KOPT-K1 (cell line): ENCODE measurements around the gene GPD1.
"Not testable (repeated sequence)": the region's sequence is repeated elsewhere in the genome, so short reads cannot be mapped to it uniquely, and the experiment has no call there.

ENCODE experiments used
- H3K27ac ChIP-seq: fragments of 200-600 bp; sonication (generic); 2 replicates; pipeline ENCODE4 v1.5.1; 2016; ENCODE audit warnings: antibody characterized with exemption, mild to moderate bottlenecking, low read depth, low read length; ENCODE audit not compliant: poor library complexity, severe bottlenecking
- H3K36me3 ChIP-seq: fragments of 200-600 bp; sonication (generic); 2 replicates; pipeline ENCODE4 v1.5.1; 2017; ENCODE audit warnings: antibody characterized with exemption, mild to moderate bottlenecking, low read length, moderate library complexity; ENCODE audit not compliant: insufficient read depth
- H3K9me3 ChIP-seq: fragments of 200-600 bp; sonication (generic); 2 replicates; pipeline ENCODE4 v1.5.1; 2017; ENCODE audit warnings: antibody characterized with exemption, low read length, mild to moderate bottlenecking; ENCODE audit not compliant: insufficient read depth, poor library complexity, severe bottlenecking

GPD1 gene

DNA sequence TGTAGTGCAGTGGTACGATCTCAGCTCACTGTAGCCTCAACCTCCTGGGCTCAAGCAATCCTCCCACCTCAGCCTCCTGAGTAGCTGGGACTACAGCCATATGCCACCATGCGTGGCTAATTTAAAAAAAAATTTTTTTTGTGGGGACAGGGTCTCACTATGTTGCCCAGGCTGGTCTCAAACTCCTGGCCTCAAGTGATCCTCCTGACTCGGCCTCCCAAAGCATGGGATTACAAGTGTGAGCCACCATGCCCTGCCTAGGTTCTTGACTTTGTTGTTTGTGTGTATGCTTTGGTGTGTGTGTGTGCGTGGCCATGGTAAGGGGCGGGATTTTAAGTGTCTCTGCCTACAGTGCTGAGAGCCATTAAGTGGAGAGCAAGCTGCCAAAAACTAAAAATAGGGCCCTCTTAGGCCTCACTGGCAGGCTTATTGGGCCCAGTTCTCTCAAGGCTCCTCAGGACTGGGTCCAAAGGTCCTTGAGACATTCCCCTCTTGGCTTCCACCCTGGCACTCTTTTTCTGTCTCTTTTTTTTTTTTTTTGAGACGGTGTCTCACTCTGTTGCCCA, 13.3 kb downstream of the GPD1 start:
- H3K27ac ChIP-seq, result no peak overlapping the region
- H3K9me3 ChIP-seq, result no peaks in the 10 kb centered on the region
- peaks cover 55% of the 10 kb centered on the region for H3K36me3 ChIP-seq

DNA sequence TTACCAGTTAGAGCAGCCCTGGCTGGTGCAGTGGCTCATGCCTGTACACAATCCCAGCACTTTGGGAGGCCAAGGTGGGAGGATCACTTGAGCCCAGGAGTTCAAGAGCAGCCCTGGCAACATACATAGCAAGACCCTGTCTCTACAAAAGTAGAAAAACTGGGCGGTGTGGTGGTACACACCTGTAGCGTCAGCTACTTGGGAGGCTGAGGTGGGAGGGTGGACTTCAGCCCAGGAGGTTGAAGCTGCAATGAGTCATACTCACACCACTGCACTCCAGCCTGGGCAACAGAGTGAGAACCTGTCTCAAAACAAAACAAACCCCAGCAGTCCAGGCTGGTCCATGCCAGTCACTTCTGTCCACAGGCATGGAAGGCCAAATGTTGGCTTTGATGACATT, 15.6 kb downstream of the GPD1 start:
- H3K36me3 ChIP-seq, result peaks cover 77% of the 10 kb centered on the region
- no peaks in the 10 kb centered on the region for H3K9me3 ChIP-seq
- H3K27ac ChIP-seq, result no peak overlapping the region

DNA sequence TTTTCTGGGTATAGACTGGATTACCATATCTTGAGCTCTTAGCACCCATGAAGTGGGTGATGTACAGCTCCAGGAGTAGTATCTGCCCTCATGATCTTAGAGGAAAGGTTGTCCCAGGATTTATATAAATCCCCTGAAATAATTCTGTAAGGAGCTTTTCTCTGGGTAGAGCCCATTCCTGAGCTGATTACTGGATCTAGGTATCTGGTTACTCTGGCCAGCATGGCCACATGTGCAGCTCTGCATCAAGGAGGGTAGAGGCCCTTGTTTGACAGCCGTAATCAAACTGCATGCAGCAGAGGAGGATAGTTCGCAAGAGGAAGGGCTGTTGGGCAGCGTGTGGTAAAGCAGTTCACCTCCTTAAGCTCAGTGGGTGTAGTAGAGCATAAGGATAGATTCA, 16.7 kb downstream of the GPD1 start:
- H3K36me3 ChIP-seq, result peaks cover 84% of the 10 kb centered on the region
- H3K27ac ChIP-seq, result no peak overlapping the region
- no peaks in the 10 kb centered on the region for H3K9me3 ChIP-seq

GRCh38 chr12:50120953-50121352, 17.1 kb downstream of the GPD1 start:
- Histone ChIP-seq H3K36me3 (peaks cover 84% of the 10 kb centered on the region), H3K9me3 (no peaks in the 10 kb centered on the region), H3K27ac (no peak overlapping the region)

DNA sequence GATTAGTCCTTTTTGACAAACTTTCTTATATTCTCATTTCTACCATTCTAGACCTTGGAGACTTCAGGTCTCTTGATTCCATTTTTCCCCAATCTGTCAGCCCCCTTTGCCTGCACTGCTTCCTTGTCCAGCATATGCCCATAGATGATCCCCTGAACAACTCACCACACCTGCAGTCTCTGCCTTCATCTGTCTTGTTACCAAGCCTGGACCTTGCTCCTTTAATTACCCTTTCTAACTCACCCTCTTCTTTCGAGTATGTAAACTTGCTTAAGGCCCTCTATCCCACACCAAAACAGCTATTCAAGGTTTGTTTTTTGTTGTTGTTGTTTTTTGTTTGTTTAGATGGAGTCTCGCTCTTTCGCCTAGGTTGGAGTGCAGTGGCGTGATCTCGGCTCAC, 17.8 kb downstream of the GPD1 start:
- Histone ChIP-seq H3K9me3 (no peaks in the 10 kb centered on the region), H3K36me3 (peaks cover 81% of the 10 kb centered on the region), H3K27ac (no peak overlapping the region)

DNA sequence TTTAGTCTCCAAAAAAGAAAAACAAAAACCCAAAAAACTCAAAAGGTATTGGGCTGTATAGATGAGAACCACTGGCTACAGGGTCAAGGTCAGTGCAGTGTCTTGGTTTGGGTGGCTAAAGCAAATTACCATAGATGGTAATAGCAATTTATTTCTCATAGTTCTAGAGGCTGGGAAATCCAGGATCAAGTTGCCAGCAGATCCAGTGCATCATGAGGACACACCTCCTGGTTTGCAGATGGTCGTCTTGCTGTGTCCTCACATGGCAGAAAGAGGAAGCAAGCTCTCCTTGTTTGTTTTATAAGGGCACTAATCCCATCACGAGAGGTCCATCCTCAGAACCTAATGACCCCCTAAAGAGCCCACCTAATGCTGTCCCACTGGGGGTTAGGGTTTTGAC, 19.4 kb downstream of the GPD1 start:
- Histone ChIP-seq H3K27ac (no peak overlapping the region), H3K36me3 (peaks cover 87% of the 10 kb centered on the region), H3K9me3 (no peaks in the 10 kb centered on the region)

- H3K36me3 ChIP-seq, result peaks cover 94% of the 10 kb centered on the region
- H3K27ac ChIP-seq, result no peak overlapping the region
- H3K9me3 ChIP-seq, result no peaks in the 10 kb centered on the region
Observed at GRCh38 chr12:50127546-50127945, 23.7 kb downstream of the GPD1 start.

GRCh38 chr12:50129290-50129689, 25.5 kb downstream of the GPD1 start:
- H3K27ac ChIP-seq, result no peak overlapping the region
- H3K36me3 ChIP-seq, result peaks cover 94% of the 10 kb centered on the region
- no peaks in the 10 kb centered on the region for H3K9me3 ChIP-seq

DNA sequence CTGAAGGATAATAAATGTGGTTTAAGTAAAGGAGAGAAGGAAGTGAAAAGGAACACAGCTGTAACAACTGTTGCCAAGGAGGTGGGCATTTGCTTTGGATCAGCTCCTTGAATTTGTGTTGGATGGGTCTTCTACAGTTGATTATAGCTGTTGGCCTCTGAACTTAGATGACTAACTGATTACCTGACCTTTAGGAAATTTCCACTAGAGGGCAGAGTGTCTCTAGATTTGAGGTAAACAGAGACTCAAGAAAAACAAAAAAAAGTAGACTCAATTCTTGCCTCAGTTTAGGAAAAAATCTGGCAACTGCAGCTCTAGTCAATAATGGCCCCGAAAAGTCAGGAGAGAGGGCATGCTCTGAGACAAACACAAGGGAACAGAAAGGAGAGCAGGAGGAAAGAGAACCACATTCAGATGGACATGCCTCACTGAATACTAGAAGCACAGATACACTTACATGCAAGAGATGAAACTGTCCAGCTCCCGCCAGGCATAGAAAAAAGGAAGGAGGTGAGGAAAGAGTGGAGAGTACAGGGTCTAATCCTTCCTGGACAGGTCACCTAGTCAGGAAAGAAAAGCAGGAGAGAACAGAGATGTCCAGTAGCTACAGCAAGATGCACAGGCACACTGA, 28.8 kb downstream of the GPD1 start:
- Histone ChIP-seq H3K36me3 (peaks cover 97% of the 10 kb centered on the region), H3K27ac (no peak overlapping the region), H3K9me3 (no peaks in the 10 kb centered on the region)

GRCh38 chr12:50142993-50143392, 39.2 kb downstream of the GPD1 start:
- Histone ChIP-seq H3K27ac (no peak overlapping the region), H3K9me3 (no peaks in the 10 kb centered on the region), H3K36me3 (peaks cover 67% of the 10 kb centered on the region)

GRCh38 chr12:50145439-50145838, 41.6 kb downstream of the GPD1 start:
- H3K27ac ChIP-seq, result no peak overlapping the region
- H3K9me3 ChIP-seq, result no peaks in the 10 kb centered on the region
- peaks cover 44% of the 10 kb centered on the region for H3K36me3 ChIP-seq

- Histone ChIP-seq H3K36me3 (peaks cover 27% of the 10 kb centered on the region), H3K9me3 (no peaks in the 10 kb centered on the region), H3K27ac (no peak overlapping the region)
Observed at GRCh38 chr12:50147281-50147680, 43.5 kb downstream of the GPD1 start.

DNA sequence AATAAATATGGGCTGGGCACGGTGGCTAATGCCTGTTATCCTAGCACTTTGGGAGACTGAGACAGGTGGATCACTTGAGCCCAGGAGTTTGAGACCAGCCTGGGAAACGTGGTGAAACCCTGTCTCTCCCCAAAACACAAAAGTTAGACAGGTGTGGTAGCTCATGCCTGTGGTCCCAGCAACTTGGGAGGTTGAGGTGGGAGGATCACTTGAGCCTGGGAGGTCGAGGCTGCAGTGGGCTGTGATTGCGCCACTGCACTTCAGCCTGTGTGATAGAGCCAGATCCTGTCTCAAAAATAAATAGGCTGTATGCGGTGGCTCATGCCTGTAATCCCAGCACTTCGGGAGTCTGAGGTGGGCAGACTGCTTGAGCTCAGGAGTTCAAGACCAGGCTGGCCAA, 44.2 kb downstream of the GPD1 start:
- peaks cover 19% of the 10 kb centered on the region for H3K36me3 ChIP-seq
- H3K27ac ChIP-seq, H3K9me3 ChIP-seq: not testable (repeated sequence)

GRCh38 chr12:50149311-50149710, 45.5 kb downstream of the GPD1 start:
- peaks cover 14% of the 10 kb centered on the region for H3K36me3 ChIP-seq
- H3K9me3 ChIP-seq, result no peaks in the 10 kb centered on the region
- H3K27ac ChIP-seq, result no peak overlapping the region

DNA sequence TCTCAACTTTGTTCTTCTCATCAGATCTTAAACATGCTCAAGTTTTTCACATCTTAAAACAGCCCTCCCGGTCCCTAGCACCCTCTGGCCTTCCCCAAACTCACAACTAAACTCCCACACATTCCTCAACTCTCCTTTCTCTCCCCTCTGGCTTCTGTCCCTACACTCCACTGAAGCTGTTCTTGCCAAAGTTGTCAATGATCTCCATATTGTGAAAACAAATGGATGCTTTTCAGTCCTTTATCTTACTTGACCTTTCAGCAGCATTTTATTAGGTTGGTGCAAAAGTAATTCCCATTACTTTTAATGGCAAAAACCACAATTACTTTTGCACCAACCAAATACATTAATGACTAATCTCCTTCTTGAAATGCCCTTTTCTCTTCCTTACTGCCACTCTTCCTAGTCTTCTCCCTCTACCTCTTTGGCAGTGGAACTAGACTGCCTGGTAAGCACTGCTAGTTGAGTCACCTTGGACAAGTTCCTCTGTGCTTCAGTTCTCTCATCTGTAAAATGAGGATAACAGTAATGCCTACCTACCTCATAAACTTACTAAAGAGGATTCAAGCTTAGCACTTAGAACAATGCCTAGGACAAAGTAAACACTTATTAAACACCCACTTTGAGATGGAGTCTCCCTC, 47.4 kb downstream of the GPD1 start:
- Histone ChIP-seq H3K36me3 (peaks cover 10% of the 10 kb centered on the region; the same call in 1 of the 2 replicates), H3K27ac (no peak overlapping the region), H3K9me3 (no peaks in the 10 kb centered on the region)

- H3K36me3 ChIP-seq, result peaks cover 27% of the 10 kb centered on the region; the same call in 1 of the 2 replicates
- H3K27ac ChIP-seq, H3K9me3 ChIP-seq: not testable (repeated sequence)
Observed at GRCh38 chr12:50154947-50155346, 51.1 kb downstream of the GPD1 start.
